Measurements from ENCODE around the gene IGF2.
"Not testable (repeated sequence)": the region's sequence is repeated elsewhere in the genome, so short reads cannot be mapped to it uniquely, and the experiment has no call there.

The IGF2 gene

GRCh38 chr11:2124736-2125484 is 14.3 kb downstream of the IGF2 start:
- in situ Hi-C loops (cut with MboI; ENCODE audit: low sequenced_read_pairs) = not testable (repeated sequence)

- in situ Hi-C loops (cut with MboI; ENCODE audit: low sequenced_read_pairs) = no loop called here
Observed at GRCh38 chr11:2123628-2123960, 15.6 kb downstream of the IGF2 start.

GRCh38 chr11:2122907-2123627 is 16.1 kb downstream of the IGF2 start:
- in situ Hi-C loops (cut with MboI; ENCODE audit: low sequenced_read_pairs) = no loop called here

- in situ Hi-C loops (cut with MboI; ENCODE audit: low sequenced_read_pairs) = no loop called here
Observed at GRCh38 chr11:2122222-2122906, 16.8 kb downstream of the IGF2 start.

GRCh38 chr11:2121227-2122130 is 17.7 kb downstream of the IGF2 start:
- in situ Hi-C loops (cut with MboI; ENCODE audit: low sequenced_read_pairs) = no loop called here

GRCh38 chr11:2120359-2121100 is 18.7 kb downstream of the IGF2 start:
- in situ Hi-C loops (cut with MboI; ENCODE audit: low sequenced_read_pairs) = no loop called here

GRCh38 chr11:2118677-2119076 is 20.5 kb downstream of the IGF2 start:
- in situ Hi-C loops (cut with MboI; ENCODE audit: low sequenced_read_pairs) = no loop called here

GRCh38 chr11:2116680-2117079 is 22.5 kb downstream of the IGF2 start:
- in situ Hi-C loops (cut with MboI; ENCODE audit: low sequenced_read_pairs) = no loop called here

- in situ Hi-C loops (cut with MboI; ENCODE audit: low sequenced_read_pairs) = no loop called here
Observed at GRCh38 chr11:2115308-2115707, 23.9 kb downstream of the IGF2 start.

GRCh38 chr11:2114430-2115241 is 24.6 kb downstream of the IGF2 start:
- in situ Hi-C loops (cut with MboI; ENCODE audit: low sequenced_read_pairs) = no loop called here

- in situ Hi-C loops (cut with MboI; ENCODE audit: low sequenced_read_pairs) = no loop called here
Observed at GRCh38 chr11:2113776-2114175, 25.4 kb downstream of the IGF2 start.

- in situ Hi-C loops (cut with MboI; ENCODE audit: low sequenced_read_pairs) = no loop called here
Observed at GRCh38 chr11:2110521-2110920, 28.7 kb downstream of the IGF2 start.

- in situ Hi-C loops (cut with MboI; ENCODE audit: low sequenced_read_pairs) = no loop called here
Observed at GRCh38 chr11:2109541-2110019, 29.6 kb downstream of the IGF2 start.

- in situ Hi-C loops (cut with MboI; ENCODE audit: low sequenced_read_pairs) = no loop called here
Observed at GRCh38 chr11:2108675-2109491, 30.3 kb downstream of the IGF2 start.

- in situ Hi-C loops (cut with MboI; ENCODE audit: low sequenced_read_pairs) = no loop called here
Observed at GRCh38 chr11:2107941-2108630, 31.1 kb downstream of the IGF2 start.

- in situ Hi-C loops (cut with MboI; ENCODE audit: low sequenced_read_pairs) = no loop called here
Observed at GRCh38 chr11:2107521-2107920, 31.7 kb downstream of the IGF2 start.

- in situ Hi-C loops (cut with MboI; ENCODE audit: low sequenced_read_pairs) = no loop called here
Observed at GRCh38 chr11:2106583-2107209, 32.5 kb downstream of the IGF2 start.

Data from hTERT RPE-1 (cell line).